HepG2 (cell line): Measurements from ENCODE around the gene LRRC34. TPM values are rescaled to one million over a fixed set of nuclear protein-coding genes. Genes with fewer than 3 reads are reported as not detected.

Source experiments
- AGO2 ChIP-seq: fragments of 200-400 bp; formaldehyde crosslinking; optimal IDR thresholded peaks from 2 replicates; pipeline ENCODE3; 2017; ENCODE audit warnings: mild to moderate bottlenecking, low read depth, low read length, moderate library complexity
- ARID4A ChIP-seq: sonication (generic); formaldehyde crosslinking; IDR thresholded peaks from 2 replicates; pipeline ENCODE4 v1.5.0; 2020; ENCODE audit warnings: mild to moderate bottlenecking, missing genetic modification reagents, borderline replicate concordance
- HNF1A ChIP-seq, 2 experiments: sonication (generic) in 1 of 2; formaldehyde crosslinking in 1 of 2; IDR thresholded peaks; 2 replicates each; pipeline versions ENCODE4 v1.4.0 to v1.6.1; 2016 to 2020; ENCODE audit warnings: borderline replicate concordance in 1 of 2, low read depth in 1 of 2, mild to moderate bottlenecking in 1 of 2, missing genetic modification reagents in 1 of 2
- ISX ChIP-seq: sonication (generic); formaldehyde crosslinking; conservative IDR thresholded peaks from 2 replicates; pipeline ENCODE4 v1.5.0; 2020; ENCODE audit warnings: missing genetic modification reagents
- JDP2 ChIP-seq: sonication (generic); formaldehyde crosslinking; IDR thresholded peaks from 2 replicates; pipeline ENCODE4 v1.8.1; 2022; ENCODE audit warnings: missing genetic modification reagents, borderline replicate concordance
- KMT2A ChIP-seq: sonication (generic); formaldehyde crosslinking; IDR thresholded peaks from 2 replicates; pipeline ENCODE4 v1.4.0; 2020; ENCODE audit warnings: missing genetic modification reagents
- MTF1 ChIP-seq: sonication (generic); formaldehyde crosslinking; IDR thresholded peaks from 2 replicates; pipeline ENCODE4 v1.5.0; 2020; ENCODE audit warnings: missing genetic modification reagents
- NBN ChIP-seq: fragments of 450-650 bp; conservative IDR thresholded peaks from 2 replicates; pipeline ENCODE4 v1.6.1; 2017
- NPAS2 ChIP-seq: sonication (generic); formaldehyde crosslinking; IDR thresholded peaks from 2 replicates; pipeline ENCODE4 v1.8.0; 2022; ENCODE audit warnings: mild to moderate bottlenecking, missing genetic modification reagents, borderline replicate concordance
- U2AF1 ChIP-seq: fragments of 200-400 bp; formaldehyde crosslinking; optimal IDR thresholded peaks from 2 replicates; pipeline ENCODE3; 2017; ENCODE audit warnings: mild to moderate bottlenecking, low read depth, low read length
- ZNF10 ChIP-seq: sonication (generic); formaldehyde crosslinking; IDR thresholded peaks from 2 replicates; pipeline ENCODE4 v1.4.0; 2020; ENCODE audit warnings: mild to moderate bottlenecking, low read depth, missing genetic modification reagents, borderline replicate concordance
- ZNF616 ChIP-seq: sonication (generic); formaldehyde crosslinking; IDR thresholded peaks from 2 replicates; pipeline ENCODE4 v1.5.0; 2020; ENCODE audit warnings: low read depth, mild to moderate bottlenecking, missing genetic modification reagents
- polyA plus RNA-seq, 8 experiments: library from polyadenylated mRNA; depleted of rRNA in 3 of 8; stranded (reverse) in 7 of 8; unstranded in 1 of 8; fragments of >200 nt; fragmentation: Illumina TruSeq in 4 of 8; extraction: Trizol in 4 of 8; gene quantifications; 2 replicates each; pipeline versions ENCODE4 v1.2.1 to v1.2.3, GENCODE V29; 2011 to 2016; ENCODE audit warnings: low read depth in 4 of 8, missing spikeins in 1 of 8, mixed read lengths in 1 of 8; ENCODE audit not compliant: insufficient read depth in 1 of 8
- total RNA-seq, 5 experiments: library from RNA; depleted of rRNA; stranded (reverse); fragments of >200 nt; fragmentation: Illumina TruSeq; extraction: Trizol; gene quantifications; 2 replicates each; pipeline ENCODE4 v1.2.3, GENCODE V29; 2016; ENCODE audit warnings: low read depth in 1 of 5

Gene LRRC34
- total and polyA plus RNA-seq, 2 of the 13 experiments (the other 11 are each of a cell fraction or from before 2014, with no cell fraction given), result not detected

DNA sequence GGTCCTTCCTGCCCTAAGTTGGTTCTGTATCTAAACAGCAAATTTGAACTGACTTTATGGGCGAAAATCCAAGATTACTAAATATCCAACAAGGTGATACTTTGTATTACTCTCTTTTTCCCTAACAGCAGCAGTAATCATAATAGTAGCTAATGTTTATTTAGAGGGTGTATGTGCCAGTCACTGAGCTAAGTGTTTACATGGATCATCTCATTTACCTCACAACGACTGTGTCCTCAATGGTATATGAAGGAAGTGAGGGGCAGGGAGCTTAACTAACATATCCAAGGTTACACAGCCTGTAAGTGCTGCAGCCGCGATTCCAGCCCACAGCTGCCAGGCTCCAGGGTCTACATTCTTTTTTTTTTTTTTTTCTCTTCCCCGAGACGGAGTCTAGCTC lies 10.3 kb upstream of the LRRC34 start (continued):
- TF ChIP-seq NBN (no peak), JDP2 (no peak), ARID4A (CRISPR knock-in tag) (no peak), AGO2 (no peak), HNF1A (IDR thresholded peaks at IDR 0.05; ENCODE audit: low read depth) (no peak), HNF1A (CRISPR knock-in tag; IDR thresholded peaks at IDR 0.05; ENCODE audit: borderline replicate concordance) (no peak), NPAS2 (no peak), ISX (CRISPR knock-in tag) (no peak), U2AF1 (no peak), ZNF10 (CRISPR knock-in tag) (no peak), MTF1 (CRISPR knock-in tag) (no peak), KMT2A (CRISPR knock-in tag) (no peak), ZNF616 (CRISPR knock-in tag) (no peak)
